ENCODE data around the gene NUDT5. TPM values are rescaled to one million over a fixed set of nuclear protein-coding genes. Genes with fewer than 3 reads are reported as not detected.

The NUDT5 gene
- total RNA-seq, 2 donors from 2014 or later = 79.3 to 94.7 TPM

GRCh38 chr10:12140038-12140437, 55.7 kb downstream of the NUDT5 start:
- Mint-ChIP-seq H3K4me3 (no peak overlapping the region), H3K36me3 (ENCODE audit: insufficient read depth in 2 of 2) (peaks cover 6 to 19% of the 10 kb centered on the region in 2 donors), H3K9me3 (no peaks in the 10 kb centered on the region), H3K4me1 (ENCODE audit: low read depth) (no peaks in the 10 kb centered on the region), H3K27ac (no peak overlapping the region), H3K27me3 (ENCODE audit: low read depth) (no peaks in the 10 kb centered on the region)
- ATAC-seq (replicated peaks in 1 of 2) (no peak), DNase-seq (no peak)

- Mint-ChIP-seq H3K27ac (no peak overlapping the region), H3K9me3 (no peaks in the 10 kb centered on the region), H3K4me3 (no peak overlapping the region), H3K27me3 (ENCODE audit: low read depth) (no peaks in the 10 kb centered on the region), H3K4me1 (ENCODE audit: low read depth) (peaks cover 6% of the 10 kb centered on the region), H3K36me3 (ENCODE audit: insufficient read depth in 2 of 2) (peaks cover 3 to 9% of the 10 kb centered on the region in 2 donors)
- no peak for DNase-seq
- ATAC-seq (replicated peaks in 1 of 2) = no peak
Observed at GRCh38 chr10:12135631-12136030, 60.1 kb downstream of the NUDT5 start.

- peak overlapping the region; percentile 80 to 87 for H3K4me3 Mint-ChIP-seq
Observed at GRCh38 chr10:12130237-12130872, 65.3 kb downstream of the NUDT5 start.

GRCh38 chr10:12129222-12130111, 66.2 kb downstream of the NUDT5 start, which contains the start of gene SEC61A2:
SEC61A2 (plus strand) TSS chr10:12129677; CDS start chr10:12129788, 111 bp downstream.
- peak; percentile 99 to 100 for DNase-seq
- Mint-ChIP-seq H3K27me3 (ENCODE audit: low read depth) (no peaks in the 10 kb centered on the region), H3K27ac (peak within 1 kb of the TSS; percentile 95), H3K4me1 (ENCODE audit: low read depth) (peaks cover 32% of the 10 kb centered on the region), H3K4me3 (peak within 1 kb of the TSS; percentile 80 to 94), H3K36me3 (ENCODE audit: insufficient read depth in 2 of 2) (peaks cover 6 to 12% of the 10 kb centered on the region in 2 donors), H3K9me3 (no peaks in the 10 kb centered on the region)
- ATAC-seq (replicated peaks in 1 of 2) = peak; percentile 95

More at GRCh38 chr10:12130237-12130872, 65.3 kb downstream of the NUDT5 start:
- ATAC-seq (replicated peaks in 1 of 2) (peak; percentile 11 to 27), DNase-seq (peak; percentile 42 to 53)
- Mint-ChIP-seq H3K9me3 (no peaks in the 10 kb centered on the region), H3K27me3 (ENCODE audit: low read depth) (no peaks in the 10 kb centered on the region), H3K27ac (peak overlapping the region; percentile 59), H3K36me3 (ENCODE audit: insufficient read depth in 2 of 2) (peaks cover 6 to 12% of the 10 kb centered on the region in 2 donors), H3K4me1 (ENCODE audit: low read depth) (peaks cover 32% of the 10 kb centered on the region)

- ATAC-seq (replicated peaks in 1 of 2) (no peak), DNase-seq (no peak)
- Mint-ChIP-seq H3K4me3 (peak overlapping the region; percentile 83 to 89), H3K9me3 (no peaks in the 10 kb centered on the region), H3K4me1 (ENCODE audit: low read depth) (peaks cover 36% of the 10 kb centered on the region), H3K27ac (peak overlapping the region; percentile 100), H3K36me3 (ENCODE audit: insufficient read depth in 2 of 2) (peaks cover 12 to 40% of the 10 kb centered on the region in 2 donors), H3K27me3 (ENCODE audit: low read depth) (no peaks in the 10 kb centered on the region)
Observed at GRCh38 chr10:12121673-12122072, 74.0 kb downstream of the NUDT5 start.

Other genes starting within 250 kb of the NUDT5 start
- 10 to 100 TPM; 35.8 to 40.5 TPM for gene UPF2, start 153.1 kb downstream of the NUDT5 start, total RNA-seq
- gene DHTKD1, start 126.9 kb downstream of the NUDT5 start, total RNA-seq = 10 to 100 TPM; 28.6 to 29.8 TPM
- 10 to 100 TPM; 20.3 to 20.9 TPM for gene SEC61A2, start 66.2 kb downstream of the NUDT5 start, total RNA-seq
- gene CDC123, start 297 bp upstream of the NUDT5 start, total RNA-seq = 10 to 100 TPM; 84.6 to 85.4 TPM
- gene CAMK1D, start 153.7 kb upstream of the NUDT5 start, total RNA-seq = 10 to 100 TPM; 19.9 to 25.3 TPM

Measured in activated T-cell treated with anti-CD3 and anti-CD28 coated beads, Interleukin-2, amount 50 U/mL, for 72 hours (primary cell).